ENCODE data around the gene KATNBL1.
A peak's percentile ranks its signal among the peaks of the same experiment; 100 is the strongest.

The KATNBL1 gene

GRCh38 chr15:34240537-34240936 is 30.6 kb upstream of the KATNBL1 start:
- Histone ChIP-seq H3K9ac (ENCODE audit: low read depth in 1 of 2, low read length in 2 of 2) (no peak overlapping the region), H3K36me3 (ENCODE audit: control insufficient read depth in 1 of 2, insufficient read depth in 2 of 2, low read length in 2 of 2) (peaks cover 17 to 67% of the 10 kb centered on the region in 2 donors), H3K27ac (ENCODE audit: low read depth, low read length) (no peak overlapping the region), H3K4me3 (ENCODE audit: low read depth in 1 of 2, low read length in 2 of 2) (no peak overlapping the region), H3K4me1 (ENCODE audit: control insufficient read depth in 1 of 2, insufficient read depth in 2 of 2, low read length in 2 of 2) (no peaks in the 10 kb centered on the region), H3K27me3 (ENCODE audit: control insufficient read depth in 1 of 2, insufficient read depth in 2 of 2, low read length in 2 of 2) (no peaks in the 10 kb centered on the region), H3K9me3 (ENCODE audit: control insufficient read depth in 1 of 2, low read length in 2 of 2) (no peaks in the 10 kb centered on the region)

GRCh38 chr15:34239151-34239808 is 29.4 kb upstream of the KATNBL1 start:
- no peak overlapping the region for H3K27ac ChIP-seq (ENCODE audit: low read depth, low read length)
- no peak overlapping the region for H3K9ac ChIP-seq (ENCODE audit: low read depth in 1 of 2, low read length in 2 of 2)
- H3K4me1 ChIP-seq (ENCODE audit: control insufficient read depth in 1 of 2, insufficient read depth in 2 of 2, low read length in 2 of 2), result no peaks in the 10 kb centered on the region
- peaks cover 13 to 66% of the 10 kb centered on the region in 2 donors for H3K36me3 ChIP-seq (ENCODE audit: control insufficient read depth in 1 of 2, insufficient read depth in 2 of 2, low read length in 2 of 2)
- no peaks in the 10 kb centered on the region for H3K9me3 ChIP-seq (ENCODE audit: control insufficient read depth in 1 of 2, low read length in 2 of 2)
- H3K4me3 ChIP-seq (ENCODE audit: low read depth in 1 of 2, low read length in 2 of 2), result no peak overlapping the region
- no peaks in the 10 kb centered on the region for H3K27me3 ChIP-seq (ENCODE audit: control insufficient read depth in 1 of 2, insufficient read depth in 2 of 2, low read length in 2 of 2)

- peaks cover 23 to 76% of the 10 kb centered on the region in 2 donors for H3K36me3 ChIP-seq (ENCODE audit: control insufficient read depth in 1 of 2, insufficient read depth in 2 of 2, low read length in 2 of 2)
Observed at GRCh38 chr15:34233614-34234013, 23.7 kb upstream of the KATNBL1 start.

GRCh38 chr15:34223904-34224596 is 14.2 kb upstream of the KATNBL1 start:
- Histone ChIP-seq H3K36me3 (ENCODE audit: control insufficient read depth in 1 of 2, insufficient read depth in 2 of 2, low read length in 2 of 2) (peaks cover 0 to 10% of the 10 kb centered on the region in 2 donors), H3K9ac (ENCODE audit: low read depth in 1 of 2, low read length in 2 of 2) (peak overlapping the region; percentile 86 to 90), H3K27ac (ENCODE audit: low read depth, low read length) (peak overlapping the region; percentile 60), H3K27me3 (ENCODE audit: control insufficient read depth in 1 of 2, insufficient read depth in 2 of 2, low read length in 2 of 2) (no peaks in the 10 kb centered on the region), H3K4me3 (ENCODE audit: low read depth in 1 of 2, low read length in 2 of 2) (peak overlapping the region; percentile 93 to 98), H3K4me1 (ENCODE audit: control insufficient read depth in 1 of 2, insufficient read depth in 2 of 2, low read length in 2 of 2) (peaks cover 7 to 16% of the 10 kb centered on the region in 2 donors), H3K9me3 (ENCODE audit: control insufficient read depth in 1 of 2, low read length in 2 of 2) (no peaks in the 10 kb centered on the region)

More at GRCh38 chr15:34233614-34234013, 23.7 kb upstream of the KATNBL1 start:
- H3K27me3 ChIP-seq (ENCODE audit: control insufficient read depth in 1 of 2, insufficient read depth in 2 of 2, low read length in 2 of 2), result no peaks in the 10 kb centered on the region
- H3K4me3 ChIP-seq (ENCODE audit: low read depth in 1 of 2, low read length in 2 of 2), result no peak overlapping the region
- H3K9ac ChIP-seq (ENCODE audit: low read depth in 1 of 2, low read length in 2 of 2), result no peak overlapping the region
- no peaks in the 10 kb centered on the region for H3K9me3 ChIP-seq (ENCODE audit: control insufficient read depth in 1 of 2, low read length in 2 of 2)
- no peaks in the 10 kb centered on the region for H3K4me1 ChIP-seq (ENCODE audit: control insufficient read depth in 1 of 2, insufficient read depth in 2 of 2, low read length in 2 of 2)
- H3K27ac ChIP-seq (ENCODE audit: low read depth, low read length), result no peak overlapping the region

GRCh38 chr15:34217587-34218225 is 7.8 kb upstream of the KATNBL1 start:
- Histone ChIP-seq H3K4me3 (ENCODE audit: low read depth in 1 of 2, low read length in 2 of 2) (no peak overlapping the region), H3K27ac (ENCODE audit: low read depth, low read length) (no peak overlapping the region)

GRCh38 chr15:34216527-34217270 is 6.8 kb upstream of the KATNBL1 start:
- H3K36me3 ChIP-seq (ENCODE audit: control insufficient read depth in 1 of 2, insufficient read depth in 2 of 2, low read length in 2 of 2), result no peaks in the 10 kb centered on the region
- no peaks in the 10 kb centered on the region for H3K27me3 ChIP-seq (ENCODE audit: control insufficient read depth in 1 of 2, insufficient read depth in 2 of 2, low read length in 2 of 2)
- no peaks in the 10 kb centered on the region for H3K9me3 ChIP-seq (ENCODE audit: control insufficient read depth in 1 of 2, low read length in 2 of 2)
- no peak overlapping the region for H3K4me3 ChIP-seq (ENCODE audit: low read depth in 1 of 2, low read length in 2 of 2)
- no peak overlapping the region for H3K9ac ChIP-seq (ENCODE audit: low read depth in 1 of 2, low read length in 2 of 2)
- H3K4me1 ChIP-seq (ENCODE audit: control insufficient read depth in 1 of 2, insufficient read depth in 2 of 2, low read length in 2 of 2), result no peaks in the 10 kb centered on the region
- no peak overlapping the region for H3K27ac ChIP-seq (ENCODE audit: low read depth, low read length)

More at GRCh38 chr15:34217587-34218225, 7.8 kb upstream of the KATNBL1 start:
- Histone ChIP-seq H3K9me3 (ENCODE audit: control insufficient read depth in 1 of 2, low read length in 2 of 2) (no peaks in the 10 kb centered on the region), H3K27me3 (ENCODE audit: control insufficient read depth in 1 of 2, insufficient read depth in 2 of 2, low read length in 2 of 2) (no peaks in the 10 kb centered on the region), H3K9ac (ENCODE audit: low read depth in 1 of 2, low read length in 2 of 2) (no peak overlapping the region), H3K4me1 (ENCODE audit: control insufficient read depth in 1 of 2, insufficient read depth in 2 of 2, low read length in 2 of 2) (no peaks in the 10 kb centered on the region), H3K36me3 (ENCODE audit: control insufficient read depth in 1 of 2, insufficient read depth in 2 of 2, low read length in 2 of 2) (no peaks in the 10 kb centered on the region)

- Histone ChIP-seq H3K4me1 (ENCODE audit: control insufficient read depth in 1 of 2, insufficient read depth in 2 of 2, low read length in 2 of 2) (no peaks in the 10 kb centered on the region), H3K9ac (ENCODE audit: low read depth in 1 of 2, low read length in 2 of 2) (no peak overlapping the region), H3K36me3 (ENCODE audit: control insufficient read depth in 1 of 2, insufficient read depth in 2 of 2, low read length in 2 of 2) (no peaks in the 10 kb centered on the region), H3K27me3 (ENCODE audit: control insufficient read depth in 1 of 2, insufficient read depth in 2 of 2, low read length in 2 of 2) (no peaks in the 10 kb centered on the region), H3K9me3 (ENCODE audit: control insufficient read depth in 1 of 2, low read length in 2 of 2) (no peaks in the 10 kb centered on the region), H3K27ac (ENCODE audit: low read depth, low read length) (no peak overlapping the region), H3K4me3 (ENCODE audit: low read depth in 1 of 2, low read length in 2 of 2) (no peak overlapping the region)
Observed at GRCh38 chr15:34214135-34214534, 4.2 kb upstream of the KATNBL1 start.

GRCh38 chr15:34213690-34214089 is 3.8 kb upstream of the KATNBL1 start:
- Histone ChIP-seq H3K4me1 (ENCODE audit: control insufficient read depth in 1 of 2, insufficient read depth in 2 of 2, low read length in 2 of 2) (peaks cover 4% of the 10 kb centered on the region in 2 donors), H3K27me3 (ENCODE audit: control insufficient read depth in 1 of 2, insufficient read depth in 2 of 2, low read length in 2 of 2) (no peaks in the 10 kb centered on the region), H3K4me3 (ENCODE audit: low read depth in 1 of 2, low read length in 2 of 2) (no peak overlapping the region), H3K36me3 (ENCODE audit: control insufficient read depth in 1 of 2, insufficient read depth in 2 of 2, low read length in 2 of 2) (no peaks in the 10 kb centered on the region), H3K9ac (ENCODE audit: low read depth in 1 of 2, low read length in 2 of 2) (no peak overlapping the region), H3K27ac (ENCODE audit: low read depth, low read length) (no peak overlapping the region), H3K9me3 (ENCODE audit: control insufficient read depth in 1 of 2, low read length in 2 of 2) (no peaks in the 10 kb centered on the region)

- Histone ChIP-seq H3K4me1 (ENCODE audit: control insufficient read depth in 1 of 2, insufficient read depth in 2 of 2, low read length in 2 of 2) (peaks cover 6 to 10% of the 10 kb centered on the region in 2 donors), H3K27me3 (ENCODE audit: control insufficient read depth in 1 of 2, insufficient read depth in 2 of 2, low read length in 2 of 2) (no peaks in the 10 kb centered on the region), H3K9me3 (ENCODE audit: control insufficient read depth in 1 of 2, low read length in 2 of 2) (no peaks in the 10 kb centered on the region), H3K9ac (ENCODE audit: low read depth in 1 of 2, low read length in 2 of 2) (no peak overlapping the region), H3K4me3 (ENCODE audit: low read depth in 1 of 2, low read length in 2 of 2) (no peak overlapping the region), H3K27ac (ENCODE audit: low read depth, low read length) (no peak overlapping the region), H3K36me3 (ENCODE audit: control insufficient read depth in 1 of 2, insufficient read depth in 2 of 2, low read length in 2 of 2) (no peaks in the 10 kb centered on the region)
Observed at GRCh38 chr15:34206011-34206410, 3.9 kb downstream of the KATNBL1 start.
